PC-3 (cell line): ENCODE results near the gene SPSB3. TPM values are rescaled to one million over a fixed set of nuclear protein-coding genes. Genes with fewer than 3 reads are reported as not detected.

Experiments used
- ATAC-seq: fragments of 200-7000 bp; cut with Tn5 transposase; 2 replicates; pipeline ENCODE4 v1.9.1; 2020; ENCODE audit warnings: mild to moderate bottlenecking, moderate library complexity
- BruUV-seq: library from RNA; stranded (reverse); fragments of 400-500 nt; replicated peaks from 2 replicates; lab custom pipeline; 2021; lab: Mats Ljungman, UMichigan
- CTCF ChIA-PET: fragments of 300-600 bp; sonication (Branson Sonifier 250); formaldehyde crosslinking; loops from one replicate; lab custom pipeline; 2022; ENCODE audit warnings: antibody characterized with exemption; lab: Charles Lee
- POLR2A ChIA-PET: fragments of 300-600 bp; sonication (Branson Sonifier 250); formaldehyde crosslinking; loops from one replicate; lab custom pipeline; 2022; ENCODE audit warnings: antibody characterized with exemption; ENCODE audit not compliant: unreplicated experiment; lab: Charles Lee
- DNase-seq: peaks from one replicate; pipeline ENCODE4 v3.0.0-alpha.2; 2015
- H2AFZ ChIP-seq: fragments of 300-600 bp; sonication (generic); 2 replicates; pipeline ENCODE4 v1.6.0; 2016; ENCODE audit warnings: antibody characterized with exemption, low read length
- H3F3A ChIP-seq: fragments of 300-600 bp; sonication (generic); one replicate; pipeline ENCODE4 v1.6.0; 2017; ENCODE audit warnings: antibody characterized with exemption, low read length, control low read depth, mild to moderate bottlenecking; ENCODE audit not compliant: unreplicated experiment
- H3K27ac ChIP-seq: fragments of 300-600 bp; sonication (generic); 2 replicates; pipeline ENCODE4 v1.5.1; 2016; ENCODE audit warnings: mild to moderate bottlenecking, low read length
- H3K27me3 ChIP-seq: fragments of 300-600 bp; sonication (generic); 2 replicates; pipeline ENCODE4 v1.6.1; 2016; ENCODE audit warnings: low read length, mixed read lengths
- H3K36me3 ChIP-seq: fragments of 300-600 bp; sonication (generic); 2 replicates; pipeline ENCODE4 v1.6.1; 2016; ENCODE audit warnings: low read depth, mixed run types, low read length, mixed read lengths
- H3K4me1 ChIP-seq: fragments of 300-600 bp; sonication (generic); 2 replicates; pipeline ENCODE4 v1.5.1; 2016; ENCODE audit warnings: low read length; ENCODE audit not compliant: insufficient read depth
- H3K4me2 ChIP-seq: fragments of 300-600 bp; sonication (generic); 2 replicates; pipeline ENCODE4 v1.6.0; 2016; ENCODE audit warnings: low read length
- H3K4me3 ChIP-seq: fragments of 300-600 bp; sonication (generic); 2 replicates; pipeline ENCODE4 v1.5.1; 2016; ENCODE audit warnings: mild to moderate bottlenecking, low read length, mixed read lengths
- H3K79me2 ChIP-seq: fragments of 300-600 bp; sonication (generic); 2 replicates; pipeline ENCODE4 v1.6.1; 2017; ENCODE audit warnings: low read length, mixed read lengths
- H3K9ac ChIP-seq: fragments of 300-600 bp; sonication (generic); 2 replicates; pipeline ENCODE4 v1.6.0; 2016; ENCODE audit warnings: mild to moderate bottlenecking, low read length
- H3K9me2 ChIP-seq: fragments of 300-600 bp; sonication (generic); replicated peaks from 2 replicates; pipeline ENCODE4 v1.6.1; 2016; ENCODE audit warnings: mixed run types, low read length, mixed read lengths
- H3K9me3 ChIP-seq: fragments of 300-600 bp; sonication (generic); 2 replicates; pipeline ENCODE4 v1.6.1; 2016; ENCODE audit warnings: low read length, mixed read lengths
- H4K20me1 ChIP-seq: fragments of 300-600 bp; sonication (generic); 2 replicates; pipeline ENCODE4 v1.6.1; 2016; ENCODE audit warnings: low read length, mixed read lengths
- EZH2 ChIP-seq: fragments of 300-600 bp; sonication (generic); IDR thresholded peaks from one replicate; pipeline ENCODE4 v1.6.1; 2017; ENCODE audit warnings: antibody characterized with exemption, mild to moderate bottlenecking, low read length; ENCODE audit not compliant: unreplicated experiment
- EZH2phosphoT487 ChIP-seq: fragments of 300-600 bp; sonication (generic); IDR thresholded peaks from 2 replicates; pipeline ENCODE4 v1.6.1; 2018; ENCODE audit warnings: mild to moderate bottlenecking, antibody characterized with exemption, low read length, borderline replicate concordance
- intact Hi-C: fragments of 100-400 bp; cut with micrococcal nuclease; formaldehyde crosslinking; loops from 2 replicates; pipeline ENCODE4 v1.9.0; 2023
- total RNA-seq: library from RNA; depleted of rRNA; stranded (reverse); fragments of >200 nt; gene quantifications from 2 replicates; pipeline ENCODE4 v1.2.3, GENCODE V29; 2014
- TF ChIP-seq, protein P1 (sequence below): fragments of 300-600 bp; sonication (generic); conservative IDR thresholded peaks from 2 replicates; pipeline ENCODE4 v1.5.1; 2017; ENCODE audit warnings: antibody characterized with exemption, low read depth, mild to moderate bottlenecking, low read length

SPSB3 gene
- total RNA-seq, 1 experiment from 2014 or later, result 27.4 TPM

DNA sequence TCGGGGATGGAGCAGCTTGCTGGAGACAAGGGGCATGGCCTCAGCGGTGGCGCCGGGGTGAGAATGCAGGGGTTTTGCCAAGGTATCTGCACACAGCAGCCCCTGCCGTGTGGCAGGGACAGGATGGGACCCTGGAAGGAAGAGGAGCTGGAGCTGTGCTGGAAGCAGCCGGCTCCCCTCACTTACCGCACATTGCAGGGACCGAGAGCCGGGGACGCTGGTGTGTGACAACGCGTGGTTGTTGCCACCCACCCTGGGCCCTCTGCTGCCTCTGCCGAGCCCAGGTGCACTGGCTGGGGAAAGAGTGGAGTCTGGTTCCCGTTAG is 3.4 kb upstream of the SPSB3 start:
- no peak for DNase-seq
- POLR2A ChIA-PET, result no interaction called here
- Histone ChIP-seq H3K27ac (no peak overlapping the region), H3K9me3 (no peaks in the 10 kb centered on the region), H3K79me2 (peaks cover 48% of the 10 kb centered on the region), H3K27me3 (no peaks in the 10 kb centered on the region), H3K4me2 (no peak overlapping the region), H3K9ac (no peak overlapping the region), H3F3A (no peaks in the 10 kb centered on the region), H2AFZ (no peak overlapping the region), H3K9me2 (no peaks in the 10 kb centered on the region), H4K20me1 (no peaks in the 10 kb centered on the region), H3K36me3 (no peaks in the 10 kb centered on the region), H3K4me1 (peaks cover 7% of the 10 kb centered on the region; the same call in 1 of the 2 replicates), H3K4me3 (no peak overlapping the region)
- CTCF ChIA-PET, result no interaction called here
- no peak for ATAC-seq
- TF ChIP-seq EZH2, result no peak
- no peak for TF ChIP-seq EZH2phosphoT487
- TF ChIP-seq, protein P1, sequence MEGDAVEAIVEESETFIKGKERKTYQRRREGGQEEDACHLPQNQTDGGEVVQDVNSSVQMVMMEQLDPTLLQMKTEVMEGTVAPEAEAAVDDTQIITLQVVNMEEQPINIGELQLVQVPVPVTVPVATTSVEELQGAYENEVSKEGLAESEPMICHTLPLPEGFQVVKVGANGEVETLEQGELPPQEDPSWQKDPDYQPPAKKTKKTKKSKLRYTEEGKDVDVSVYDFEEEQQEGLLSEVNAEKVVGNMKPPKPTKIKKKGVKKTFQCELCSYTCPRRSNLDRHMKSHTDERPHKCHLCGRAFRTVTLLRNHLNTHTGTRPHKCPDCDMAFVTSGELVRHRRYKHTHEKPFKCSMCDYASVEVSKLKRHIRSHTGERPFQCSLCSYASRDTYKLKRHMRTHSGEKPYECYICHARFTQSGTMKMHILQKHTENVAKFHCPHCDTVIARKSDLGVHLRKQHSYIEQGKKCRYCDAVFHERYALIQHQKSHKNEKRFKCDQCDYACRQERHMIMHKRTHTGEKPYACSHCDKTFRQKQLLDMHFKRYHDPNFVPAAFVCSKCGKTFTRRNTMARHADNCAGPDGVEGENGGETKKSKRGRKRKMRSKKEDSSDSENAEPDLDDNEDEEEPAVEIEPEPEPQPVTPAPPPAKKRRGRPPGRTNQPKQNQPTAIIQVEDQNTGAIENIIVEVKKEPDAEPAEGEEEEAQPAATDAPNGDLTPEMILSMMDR, result no peak
- no TSS peak for BruUV-seq
- intact Hi-C loops, result no loop called here

DNA sequence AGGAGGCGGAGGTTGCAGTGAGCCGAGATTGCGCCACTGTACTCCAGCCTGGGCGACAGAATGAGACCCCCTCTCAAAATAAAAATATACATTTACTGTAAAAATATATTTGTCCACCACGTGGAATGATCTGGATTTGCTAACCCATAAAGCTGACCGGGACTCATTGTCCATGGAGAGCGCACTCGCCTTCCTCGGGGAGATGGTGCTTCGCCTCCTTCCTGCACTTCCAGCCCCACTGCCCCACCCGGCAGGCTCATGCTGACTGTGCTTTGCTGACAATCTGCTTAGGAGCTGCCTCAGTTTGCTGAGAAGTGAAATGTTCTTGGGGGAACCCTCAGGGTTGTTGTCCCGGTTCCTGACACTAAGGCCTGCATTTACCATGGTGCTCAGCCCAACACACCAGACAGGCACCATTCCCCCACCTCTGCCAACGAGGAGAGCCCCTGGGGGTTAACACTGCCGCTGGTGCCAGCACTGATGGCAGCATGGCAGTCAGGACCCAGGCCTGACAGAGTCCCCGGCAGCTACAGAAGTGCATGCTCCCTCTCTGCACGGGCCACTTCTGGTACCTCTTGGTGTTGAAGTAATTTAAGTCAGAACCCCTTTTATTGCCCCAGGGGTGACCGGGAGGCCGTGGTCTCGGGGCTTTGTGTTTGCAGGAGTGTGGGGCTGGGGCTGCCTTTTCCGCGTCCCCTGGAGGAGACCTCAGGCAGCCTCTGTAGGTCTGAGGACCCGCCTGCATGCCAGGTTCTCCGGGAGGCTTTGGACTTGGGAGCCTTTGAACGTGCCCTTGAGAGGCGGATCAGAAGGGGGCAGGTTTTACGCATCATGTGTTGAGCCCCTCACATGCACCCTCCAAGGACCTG is 2.8 kb upstream of the SPSB3 start:
- Histone ChIP-seq H3K9me3 (no peaks in the 10 kb centered on the region), H3K36me3 (no peaks in the 10 kb centered on the region), H4K20me1 (no peaks in the 10 kb centered on the region), H3K4me2 (no peak overlapping the region), H3K4me3 (no peak overlapping the region), H3F3A (no peaks in the 10 kb centered on the region), H3K27me3 (no peaks in the 10 kb centered on the region), H3K27ac (no peak overlapping the region), H3K79me2 (peaks cover 49% of the 10 kb centered on the region), H3K9ac (no peak overlapping the region), H3K9me2 (no peaks in the 10 kb centered on the region), H3K4me1 (peaks cover 11% of the 10 kb centered on the region; the same call in 1 of the 2 replicates), H2AFZ (no peak overlapping the region)
- DNase-seq (no peak), ATAC-seq (no peak)
- ChIA-PET POLR2A (no interaction called here), CTCF (interaction anchor here (0.7 kb wide), 1 partner anchor 429 kb away, joined by 3 read pairs; the partner anchor contains the start of gene PGP)
- intact Hi-C loops, result no loop called here
- TF ChIP-seq EZH2 (no peak), EZH2phosphoT487 (no peak)
- TF ChIP-seq, protein P1, result no peak
- no TSS peak for BruUV-seq
